Measurements from ENCODE around the gene NEUROD2. TPM values are rescaled to one million over a fixed set of nuclear protein-coding genes. Genes with fewer than 3 reads are reported as not detected.

The NEUROD2 gene
- total RNA-seq, 2 donors from 2014 or later = 0.17 TPM; not detected in 1

GRCh38 chr17:39634384-39634871, 26.7 kb upstream of the NEUROD2 start:
- TF ChIP-seq POLR2AphosphoS5 (IDR thresholded peaks at IDR 0.05) (no peak), POLR2A (IDR thresholded peaks at IDR 0.05) (no peak), CTCF (IDR thresholded peaks at IDR 0.05) (peak; percentile 39 to 77 (median 68))
- Histone ChIP-seq H3K27me3 (replicated peaks; ENCODE audit: insufficient read depth) (no peaks in the 10 kb centered on the region), H3K4me3 (no peak overlapping the region), H3K36me3 (no peaks in the 10 kb centered on the region), H3K27ac (peak overlapping the region; percentile 68 to 72), H3K4me1 (replicated peaks) (peaks cover 33% of the 10 kb centered on the region), H3K9me3 (no peaks in the 10 kb centered on the region)
- intact Hi-C loops (cut with DNase I) = no loop called here
- WGBS = 50% methylated on average over 2 of the region's 2 CpGs
- DNase-seq (ENCODE audit: low spot score) = no peak

GRCh38 chr17:39633570-39634183, 26.0 kb upstream of the NEUROD2 start:
- no peak for DNase-seq (ENCODE audit: low spot score)
- no peak for TF ChIP-seq POLR2AphosphoS5 (IDR thresholded peaks at IDR 0.05)
- TF ChIP-seq POLR2A (IDR thresholded peaks at IDR 0.05) = no peak
- Histone ChIP-seq H3K27ac (peak overlapping the region; percentile 68 to 72), H3K9me3 (no peaks in the 10 kb centered on the region), H3K27me3 (replicated peaks; ENCODE audit: insufficient read depth) (no peaks in the 10 kb centered on the region), H3K4me3 (no peak overlapping the region), H3K4me1 (replicated peaks) (peaks cover 33% of the 10 kb centered on the region), H3K36me3 (no peaks in the 10 kb centered on the region)
- 70% methylated on average over 8 of the region's 8 CpGs for WGBS
- intact Hi-C loops (cut with DNase I) = no loop called here

- peak; percentile 88 for DNase-seq (ENCODE audit: low spot score)
- Histone ChIP-seq H3K9me3 (no peaks in the 10 kb centered on the region), H3K36me3 (no peaks in the 10 kb centered on the region), H3K27ac (peak overlapping the region; percentile 68 to 72), H3K4me3 (no peak overlapping the region), H3K27me3 (replicated peaks; ENCODE audit: insufficient read depth) (no peaks in the 10 kb centered on the region), H3K4me1 (replicated peaks) (peaks cover 22% of the 10 kb centered on the region)
- TF ChIP-seq POLR2A (IDR thresholded peaks at IDR 0.05) (peak; percentile 38), POLR2AphosphoS5 (IDR thresholded peaks at IDR 0.05) (peak; percentile 64), CTCF (IDR thresholded peaks at IDR 0.05) (peak in 1 of 4 experiments; percentile 20)
- 23% methylated on average over 13 of the region's 13 CpGs for WGBS
- intact Hi-C loops (cut with DNase I) = no loop called here
Measured at GRCh38 chr17:39632153-39632941, 24.6 kb upstream of the NEUROD2 start.

- TF ChIP-seq CTCF (IDR thresholded peaks at IDR 0.05) (no peak), POLR2A (IDR thresholded peaks at IDR 0.05) (peak; percentile 45), POLR2AphosphoS5 (IDR thresholded peaks at IDR 0.05) (peak; percentile 89)
- peak; percentile 83 for DNase-seq (ENCODE audit: low spot score)
- Histone ChIP-seq H3K27ac (peak overlapping the region; percentile 68 to 72), H3K27me3 (replicated peaks; ENCODE audit: insufficient read depth) (no peaks in the 10 kb centered on the region), H3K4me1 (replicated peaks) (peaks cover 22% of the 10 kb centered on the region), H3K9me3 (no peaks in the 10 kb centered on the region), H3K4me3 (no peak overlapping the region), H3K36me3 (no peaks in the 10 kb centered on the region)
- WGBS = 16% methylated on average over 6 of the region's 6 CpGs
- intact Hi-C loops (cut with DNase I) = no loop called here
Measured at GRCh38 chr17:39631403-39631802, 23.7 kb upstream of the NEUROD2 start.

GRCh38 chr17:39629898-39630297, 22.2 kb upstream of the NEUROD2 start:
- H3K27me3 ChIP-seq (replicated peaks; ENCODE audit: insufficient read depth) = no peaks in the 10 kb centered on the region
- H3K27ac ChIP-seq = peak overlapping the region; percentile 68 to 88
- intact Hi-C loops (cut with DNase I) = no loop called here
- TF ChIP-seq POLR2AphosphoS5 (IDR thresholded peaks at IDR 0.05) (no peak), POLR2A (IDR thresholded peaks at IDR 0.05) (no peak), CTCF (IDR thresholded peaks at IDR 0.05) (no peak)
- DNase-seq (ENCODE audit: low spot score) = no peak
- no peaks in the 10 kb centered on the region for H3K36me3 ChIP-seq
- H3K9me3 ChIP-seq = no peaks in the 10 kb centered on the region
- no peak overlapping the region for H3K4me3 ChIP-seq
- 69% methylated on average over 12 of the region's 12 CpGs for WGBS
- H3K4me1 ChIP-seq (replicated peaks) = peaks cover 28% of the 10 kb centered on the region

Data from prostate gland (tissue), 2 donors.